Thoracic aorta (tissue), 2 donors: ENCODE data around the gene FHIT. TPM values are rescaled to one million over a fixed set of nuclear protein-coding genes. Genes with fewer than 3 reads are reported as not detected.
"Not testable (repeated sequence)": the region's sequence is repeated elsewhere in the genome, so short reads cannot be mapped to it uniquely, and the experiment has no call there.

Source experiments
- ATAC-seq: fragments of 150-250 bp; one replicate; pipeline ENCODE4 v1.8.0; 2017; ENCODE audit warnings: low read depth; ENCODE audit not compliant: insufficient number of reproducible peaks, low FRiP score
- DNase-seq: peaks from one replicate; pipeline ENCODE4 v3.0.0-alpha.2; 2020; ENCODE audit warnings: low spot score
- H3K27ac ChIP-seq, 2 donors: fragments of 200-600 bp; sonication (generic); 1 replicate in 1 of 2; 2 replicates in 1 of 2; pipeline ENCODE4 v1.5.1; 2016; ENCODE audit warnings: mild to moderate bottlenecking in 2 of 2, moderate library complexity in 2 of 2
- H3K27me3 ChIP-seq: fragments of 200-600 bp; sonication (generic); replicated peaks from 2 replicates; pipeline ENCODE4 v1.6.0; 2016; ENCODE audit warnings: mild to moderate bottlenecking; ENCODE audit not compliant: insufficient read depth
- H3K36me3 ChIP-seq: fragments of 200-600 bp; sonication (generic); one replicate; pipeline ENCODE4 v1.5.1; 2016
- H3K4me1 ChIP-seq, 2 donors: fragments of 200-600 bp; sonication (generic); 1 replicate in 1 of 2; 2 replicates in 1 of 2; pipeline versions ENCODE4 v1.5.1 to v1.6.0; 2016; ENCODE audit warnings: low read depth in 2 of 2, mild to moderate bottlenecking in 1 of 2; ENCODE audit not compliant: control insufficient read depth in 1 of 2
- H3K4me3 ChIP-seq: fragments of 200-600 bp; sonication (generic); 2 replicates; pipeline ENCODE4 v1.5.1; 2016; ENCODE audit warnings: mild to moderate bottlenecking
- H3K9me3 ChIP-seq: fragments of 200-600 bp; sonication (generic); 2 replicates; pipeline ENCODE4 v1.5.1; 2016
- total RNA-seq, 2 donors: library from RNA; depleted of rRNA; stranded (reverse); fragments of >200 nt; gene quantifications; one replicate each; pipeline versions ENCODE4 v1.1.0 to v1.2.3, GENCODE V29; 2016
- TF ChIP-seq, protein P1 (sequence below): fragments of 200-600 bp; sonication (generic); IDR thresholded peaks from one replicate; pipeline ENCODE4 v1.5.1; 2019; ENCODE audit warnings: antibody characterized with exemption

Gene FHIT
- total RNA-seq, 2 donors from 2014 or later = 2.0 to 2.3 TPM

DNA sequence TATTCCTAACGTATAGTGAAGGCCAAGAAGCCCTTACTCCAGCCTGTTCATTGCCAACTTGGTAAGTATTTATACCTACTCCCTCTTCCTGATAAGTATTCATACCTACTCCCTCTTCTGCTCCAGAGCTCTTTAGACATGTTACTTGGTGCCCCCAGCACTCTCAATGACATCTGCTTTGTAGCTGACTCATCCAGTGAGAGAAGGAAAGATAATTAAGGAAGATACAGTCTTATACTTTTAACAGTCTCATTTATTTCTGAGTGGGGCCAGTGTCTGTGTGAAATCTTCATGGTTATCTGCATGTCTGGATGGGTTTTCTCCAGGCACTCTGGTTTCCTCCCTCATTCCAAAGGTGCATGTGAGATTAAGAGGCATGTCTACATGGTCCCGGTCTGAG is 698.7 kb downstream of the FHIT start:
- DNase-seq = no peak
- TF ChIP-seq, protein P1, sequence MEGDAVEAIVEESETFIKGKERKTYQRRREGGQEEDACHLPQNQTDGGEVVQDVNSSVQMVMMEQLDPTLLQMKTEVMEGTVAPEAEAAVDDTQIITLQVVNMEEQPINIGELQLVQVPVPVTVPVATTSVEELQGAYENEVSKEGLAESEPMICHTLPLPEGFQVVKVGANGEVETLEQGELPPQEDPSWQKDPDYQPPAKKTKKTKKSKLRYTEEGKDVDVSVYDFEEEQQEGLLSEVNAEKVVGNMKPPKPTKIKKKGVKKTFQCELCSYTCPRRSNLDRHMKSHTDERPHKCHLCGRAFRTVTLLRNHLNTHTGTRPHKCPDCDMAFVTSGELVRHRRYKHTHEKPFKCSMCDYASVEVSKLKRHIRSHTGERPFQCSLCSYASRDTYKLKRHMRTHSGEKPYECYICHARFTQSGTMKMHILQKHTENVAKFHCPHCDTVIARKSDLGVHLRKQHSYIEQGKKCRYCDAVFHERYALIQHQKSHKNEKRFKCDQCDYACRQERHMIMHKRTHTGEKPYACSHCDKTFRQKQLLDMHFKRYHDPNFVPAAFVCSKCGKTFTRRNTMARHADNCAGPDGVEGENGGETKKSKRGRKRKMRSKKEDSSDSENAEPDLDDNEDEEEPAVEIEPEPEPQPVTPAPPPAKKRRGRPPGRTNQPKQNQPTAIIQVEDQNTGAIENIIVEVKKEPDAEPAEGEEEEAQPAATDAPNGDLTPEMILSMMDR = no peak
- Histone ChIP-seq H3K27me3 (no peaks in the 10 kb centered on the region), H3K4me1 (no peaks in the 10 kb centered on the region), H3K9me3 (no peaks in the 10 kb centered on the region), H3K27ac (no peak overlapping the region), H3K36me3 (no peaks in the 10 kb centered on the region), H3K4me3 (no peak overlapping the region)
- no peak for ATAC-seq

DNA sequence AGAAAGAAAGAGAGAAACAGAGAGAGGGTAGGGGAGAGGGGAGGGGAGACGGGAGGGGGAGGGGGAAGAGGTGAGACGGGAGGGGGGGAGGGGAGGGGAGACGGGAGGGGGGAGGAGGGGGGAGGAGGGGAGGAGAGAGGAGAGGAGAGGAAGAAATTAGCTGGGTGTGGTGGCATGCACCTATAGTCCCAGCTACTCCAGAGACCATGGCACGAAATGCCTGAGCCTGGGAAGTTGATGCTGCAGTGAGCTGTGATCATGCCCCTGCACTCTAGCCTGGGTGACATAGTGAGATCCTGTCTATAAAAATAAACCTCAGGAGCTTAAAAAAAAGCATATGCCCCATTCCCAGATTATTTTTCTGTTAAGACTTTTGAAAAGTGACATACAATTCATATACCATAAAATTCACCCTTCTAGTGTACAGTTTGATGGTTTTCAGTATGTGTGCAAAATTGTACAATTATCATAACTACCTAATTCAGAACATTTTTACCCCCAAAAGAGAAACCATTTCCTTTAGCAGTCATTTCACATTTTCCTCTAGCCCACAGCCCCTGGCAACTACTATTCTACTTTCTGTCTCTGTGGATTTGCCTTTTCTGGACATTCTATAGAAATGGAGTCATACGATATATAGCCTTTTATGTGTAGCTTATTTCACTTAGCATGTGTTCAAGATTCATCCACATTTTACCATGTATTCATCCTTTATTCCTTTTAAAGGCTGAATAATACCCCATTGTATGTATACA is 699.6 kb downstream of the FHIT start:
- Histone ChIP-seq H3K4me1 (no peaks in the 10 kb centered on the region), H3K27me3 (no peaks in the 10 kb centered on the region), H3K36me3 (no peaks in the 10 kb centered on the region), H3K4me3 (no peak overlapping the region), H3K9me3 (no peaks in the 10 kb centered on the region), H3K27ac (no peak overlapping the region)
- TF ChIP-seq, protein P1 = no peak
- no peak for ATAC-seq
- no peak for DNase-seq

DNA sequence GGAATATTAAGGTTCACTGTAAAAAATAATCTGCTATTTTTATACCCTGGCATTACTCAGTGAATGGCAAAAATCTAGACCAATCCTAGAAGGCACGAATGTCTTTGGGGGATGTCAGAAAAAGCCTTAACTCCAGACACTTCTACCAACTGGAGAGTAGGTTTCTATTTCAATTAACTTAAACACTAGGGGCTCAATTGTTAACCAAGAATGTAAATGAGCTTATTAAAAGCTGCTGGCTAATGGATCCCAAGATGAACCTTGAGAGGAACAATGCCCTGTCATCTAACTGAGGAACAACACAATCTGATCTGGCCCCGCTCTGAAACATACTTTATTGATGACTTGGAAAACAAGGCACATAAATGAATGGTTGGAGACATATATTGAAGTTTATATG is 701.4 kb downstream of the FHIT start:
- ATAC-seq (no peak), DNase-seq (no peak)
- no peaks in the 10 kb centered on the region for H3K36me3 ChIP-seq
- no peaks in the 10 kb centered on the region for H3K9me3 ChIP-seq
- no peak overlapping the region for H3K4me3 ChIP-seq
- H3K4me1 ChIP-seq = no peaks in the 10 kb centered on the region
- H3K27ac ChIP-seq = no peak overlapping the region
- TF ChIP-seq, protein P1 = no peak
- no peaks in the 10 kb centered on the region for H3K27me3 ChIP-seq

DNA sequence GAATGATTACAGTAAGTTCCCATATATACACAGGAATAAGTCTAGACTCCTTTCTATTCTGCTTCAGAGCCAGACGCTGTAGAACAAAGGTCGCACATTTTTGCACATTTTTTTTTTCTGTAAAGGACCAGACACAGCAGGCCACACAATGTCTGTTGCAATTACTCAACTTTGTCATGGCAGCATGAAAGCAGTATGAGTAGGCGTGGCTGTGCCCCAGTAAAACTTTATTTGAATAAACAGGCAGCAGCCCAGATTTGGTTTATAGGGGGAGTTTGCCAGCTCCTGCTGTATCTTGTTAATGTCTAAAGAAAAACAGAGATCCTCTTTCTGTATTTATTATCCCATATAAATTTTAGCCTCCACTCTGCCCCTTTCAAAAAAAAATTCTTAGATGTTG is 708.3 kb downstream of the FHIT start:
- Histone ChIP-seq H3K27me3 (no peaks in the 10 kb centered on the region), H3K36me3 (no peaks in the 10 kb centered on the region), H3K9me3 (no peaks in the 10 kb centered on the region), H3K27ac (no peak overlapping the region), H3K4me1 (no peaks in the 10 kb centered on the region), H3K4me3 (no peak overlapping the region)
- no peak for ATAC-seq
- no peak for DNase-seq
- TF ChIP-seq, protein P1 = no peak

DNA sequence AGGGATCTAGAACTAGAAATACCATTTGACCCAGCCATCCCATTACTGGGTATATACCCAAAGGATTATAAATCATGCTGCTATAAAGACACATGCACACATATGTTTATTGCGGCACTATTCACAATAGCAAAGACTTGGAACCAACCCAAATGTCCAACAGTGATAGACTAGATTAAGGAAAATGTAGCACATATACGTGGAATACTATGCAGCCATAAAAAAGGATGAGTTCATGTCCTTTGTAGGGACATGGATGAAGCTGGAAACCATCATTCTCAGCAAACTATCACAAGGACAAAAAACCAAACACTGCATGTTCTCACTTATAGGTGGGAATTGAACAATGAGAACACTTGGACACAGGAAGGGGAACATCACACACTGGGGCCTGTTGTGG is 711.9 kb downstream of the FHIT start:
- H3K4me3 ChIP-seq, H3K27me3 ChIP-seq, DNase-seq, H3K36me3 ChIP-seq, H3K4me1 ChIP-seq, ATAC-seq, H3K9me3 ChIP-seq, H3K27ac ChIP-seq: not testable (repeated sequence)

DNA sequence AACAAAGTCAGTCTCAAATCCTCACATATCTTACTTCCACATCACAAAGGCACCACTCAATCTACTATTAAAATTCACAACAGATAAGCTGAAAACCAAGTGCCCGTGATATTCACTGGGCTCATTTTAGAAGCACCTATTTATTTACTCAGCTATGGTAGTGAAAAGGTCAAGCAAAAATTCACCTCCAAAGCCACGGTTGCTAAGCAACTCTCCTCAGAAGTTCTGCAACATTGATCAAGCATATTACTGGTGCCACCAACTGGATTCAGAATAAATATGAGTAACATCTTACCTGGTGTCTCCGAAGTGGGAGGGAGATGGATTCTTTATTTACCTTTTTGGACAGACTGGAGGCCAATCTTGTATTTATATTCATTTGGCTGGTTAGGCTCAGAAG is 714.8 kb downstream of the FHIT start:
- H3K36me3 ChIP-seq = no peaks in the 10 kb centered on the region
- no peaks in the 10 kb centered on the region for H3K27me3 ChIP-seq
- no peaks in the 10 kb centered on the region for H3K4me1 ChIP-seq
- no peaks in the 10 kb centered on the region for H3K9me3 ChIP-seq
- no peak for ATAC-seq
- TF ChIP-seq, protein P1 = no peak
- H3K4me3 ChIP-seq = no peak overlapping the region
- no peak for DNase-seq
- no peak overlapping the region for H3K27ac ChIP-seq
